ENCODE results near the gene PLCZ1.
"Not testable (repeated sequence)": the region's sequence is repeated elsewhere in the genome, so short reads cannot be mapped to it uniquely, and the experiment has no call there.

Gene PLCZ1

GRCh38 chr12:18703321-18703720, 34.5 kb downstream of the PLCZ1 start:
- no peak overlapping the region for H3K4me3 ChIP-seq (ENCODE audit: low read depth, low read length)

GRCh38 chr12:18700271-18700670, 37.5 kb downstream of the PLCZ1 start:
- H3K4me3 ChIP-seq (ENCODE audit: low read depth, low read length): no peak overlapping the region

- no peak overlapping the region for H3K4me3 ChIP-seq (ENCODE audit: low read depth, low read length)
Observed at GRCh38 chr12:18696971-18697602, 40.7 kb downstream of the PLCZ1 start.

- H3K4me3 ChIP-seq (ENCODE audit: low read depth, low read length): not testable (repeated sequence)
Observed at GRCh38 chr12:18693986-18694385, 43.8 kb downstream of the PLCZ1 start.

- H3K4me3 ChIP-seq (ENCODE audit: low read depth, low read length): no peak overlapping the region
Observed at GRCh38 chr12:18690653-18691052, 47.2 kb downstream of the PLCZ1 start.

- H3K4me3 ChIP-seq (ENCODE audit: low read depth, low read length): no peak overlapping the region
Observed at GRCh38 chr12:18689771-18690170, 48.0 kb downstream of the PLCZ1 start.

GRCh38 chr12:18684430-18684829, 53.4 kb downstream of the PLCZ1 start:
- no peak overlapping the region for H3K4me3 ChIP-seq (ENCODE audit: low read depth, low read length)

- H3K4me3 ChIP-seq (ENCODE audit: low read depth, low read length): no peak overlapping the region
Observed at GRCh38 chr12:18683327-18684013, 54.3 kb downstream of the PLCZ1 start.

GRCh38 chr12:18681818-18682217, 56.0 kb downstream of the PLCZ1 start:
- H3K4me3 ChIP-seq (ENCODE audit: low read depth, low read length): no peak overlapping the region

- no peak overlapping the region for H3K4me3 ChIP-seq (ENCODE audit: low read depth, low read length)
Observed at GRCh38 chr12:18676996-18677588, 60.7 kb downstream of the PLCZ1 start.

GRCh38 chr12:18676141-18676540, 61.7 kb downstream of the PLCZ1 start:
- no peak overlapping the region for H3K4me3 ChIP-seq (ENCODE audit: low read depth, low read length)

- H3K4me3 ChIP-seq (ENCODE audit: low read depth, low read length): no peak overlapping the region
Observed at GRCh38 chr12:18658829-18659228, 79.0 kb downstream of the PLCZ1 start.

- H3K4me3 ChIP-seq (ENCODE audit: low read depth, low read length): no peak overlapping the region
Observed at GRCh38 chr12:18658179-18658578, 79.6 kb downstream of the PLCZ1 start.

GRCh38 chr12:18655351-18655750, 82.5 kb downstream of the PLCZ1 start:
- no peak overlapping the region for H3K4me3 ChIP-seq (ENCODE audit: low read depth, low read length)

GRCh38 chr12:18653465-18653864, 84.3 kb downstream of the PLCZ1 start:
- H3K4me3 ChIP-seq (ENCODE audit: low read depth, low read length): no peak overlapping the region

- H3K4me3 ChIP-seq (ENCODE audit: low read depth, low read length): no peak overlapping the region
Observed at GRCh38 chr12:18652596-18652995, 85.2 kb downstream of the PLCZ1 start.

GRCh38 chr12:18651525-18651924, 86.3 kb downstream of the PLCZ1 start:
- H3K4me3 ChIP-seq (ENCODE audit: low read depth, low read length): no peak overlapping the region

GRCh38 chr12:18646286-18646890, 91.4 kb downstream of the PLCZ1 start:
- no peak overlapping the region for H3K4me3 ChIP-seq (ENCODE audit: low read depth, low read length)

GRCh38 chr12:18644564-18644963, 93.2 kb downstream of the PLCZ1 start:
- no peak overlapping the region for H3K4me3 ChIP-seq (ENCODE audit: low read depth, low read length)

GRCh38 chr12:18643681-18644080, 94.1 kb downstream of the PLCZ1 start:
- H3K4me3 ChIP-seq (ENCODE audit: low read depth, low read length): no peak overlapping the region

GRCh38 chr12:18640321-18640955, 97.4 kb downstream of the PLCZ1 start:
- no peak overlapping the region for H3K4me3 ChIP-seq (ENCODE audit: low read depth, low read length)
